HG03558 (cell line): Measurements from ENCODE around the gene LEFTY1.
A peak's percentile ranks its signal among the peaks of the same experiment; 100 is the strongest.
"Not testable (repeated sequence)": the region's sequence is repeated elsewhere in the genome, so short reads cannot be mapped to it uniquely, and the experiment has no call there.

Experiments used
- ATAC-seq: cut with Tn5 transposase; IDR thresholded peaks from one replicate; pipeline ENCODE4 v1.9.1; 2021; ENCODE audit warnings: moderate number of reproducible peaks; ENCODE audit not compliant: unreplicated experiment; ENCODE audit errors: extremely low read depth

LEFTY1 gene

GRCh38 chr1:225890346-225891228 lies 1.6 kb upstream of the LEFTY1 start:
- no peak for ATAC-seq

- ATAC-seq, result no peak
Observed at GRCh38 chr1:225889743-225890142, 797 bp upstream of the LEFTY1 start.

- ATAC-seq, result no peak
Observed at GRCh38 chr1:225888289-225888897, 553 bp downstream of the LEFTY1 start.

DNA sequence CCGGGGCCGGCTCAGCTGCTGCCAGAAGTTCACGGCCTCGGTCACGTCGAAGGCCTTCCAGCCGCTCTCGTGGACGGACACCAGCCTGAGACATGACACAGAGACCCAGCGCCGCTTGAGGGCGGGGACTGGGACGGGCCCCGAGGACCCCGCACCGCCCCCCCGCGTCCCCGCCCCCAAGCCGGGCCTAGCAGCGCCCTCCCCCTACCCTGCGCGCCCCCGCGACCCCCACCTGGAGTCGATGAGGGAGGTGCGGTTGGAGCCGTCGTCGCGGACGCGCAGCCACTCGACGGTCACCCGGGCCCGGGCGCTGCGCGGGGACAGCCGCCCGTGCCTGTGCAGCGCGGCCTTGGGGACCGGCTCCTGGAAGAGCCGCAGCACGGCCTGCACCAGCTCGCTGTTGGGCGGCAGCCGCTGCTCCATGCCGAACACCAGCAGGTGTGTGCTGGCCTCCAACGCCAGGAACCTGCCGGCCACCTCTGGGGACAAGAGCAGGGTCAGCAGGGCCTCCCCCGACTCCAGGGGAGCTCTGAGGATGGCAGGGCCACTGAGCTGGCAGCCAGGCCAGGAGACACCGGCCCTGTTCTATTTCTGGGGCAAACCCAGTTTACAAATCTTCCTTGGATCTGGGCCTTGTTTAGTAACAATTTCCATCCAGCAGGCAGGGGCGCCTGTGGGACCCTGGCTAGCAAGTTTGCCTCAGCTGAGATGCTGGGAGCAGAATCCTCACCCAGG lies 1.2 kb downstream of the LEFTY1 start:
- ATAC-seq, result not testable (repeated sequence)

DNA sequence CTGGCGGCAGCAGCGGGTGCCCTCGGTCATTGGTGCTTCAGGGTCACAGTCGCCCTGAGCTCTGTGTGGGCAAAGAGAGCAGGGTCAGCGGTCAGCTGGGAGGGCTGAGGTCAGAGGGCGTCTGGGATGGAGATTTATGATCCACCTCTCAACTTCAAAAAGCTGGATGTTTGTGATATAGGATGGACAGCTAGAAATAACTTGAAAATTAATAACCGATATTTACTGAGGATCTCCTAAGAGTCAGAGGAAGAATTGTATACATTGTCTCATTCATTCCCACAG lies 2.0 kb downstream of the LEFTY1 start:
- ATAC-seq, result no peak

DNA sequence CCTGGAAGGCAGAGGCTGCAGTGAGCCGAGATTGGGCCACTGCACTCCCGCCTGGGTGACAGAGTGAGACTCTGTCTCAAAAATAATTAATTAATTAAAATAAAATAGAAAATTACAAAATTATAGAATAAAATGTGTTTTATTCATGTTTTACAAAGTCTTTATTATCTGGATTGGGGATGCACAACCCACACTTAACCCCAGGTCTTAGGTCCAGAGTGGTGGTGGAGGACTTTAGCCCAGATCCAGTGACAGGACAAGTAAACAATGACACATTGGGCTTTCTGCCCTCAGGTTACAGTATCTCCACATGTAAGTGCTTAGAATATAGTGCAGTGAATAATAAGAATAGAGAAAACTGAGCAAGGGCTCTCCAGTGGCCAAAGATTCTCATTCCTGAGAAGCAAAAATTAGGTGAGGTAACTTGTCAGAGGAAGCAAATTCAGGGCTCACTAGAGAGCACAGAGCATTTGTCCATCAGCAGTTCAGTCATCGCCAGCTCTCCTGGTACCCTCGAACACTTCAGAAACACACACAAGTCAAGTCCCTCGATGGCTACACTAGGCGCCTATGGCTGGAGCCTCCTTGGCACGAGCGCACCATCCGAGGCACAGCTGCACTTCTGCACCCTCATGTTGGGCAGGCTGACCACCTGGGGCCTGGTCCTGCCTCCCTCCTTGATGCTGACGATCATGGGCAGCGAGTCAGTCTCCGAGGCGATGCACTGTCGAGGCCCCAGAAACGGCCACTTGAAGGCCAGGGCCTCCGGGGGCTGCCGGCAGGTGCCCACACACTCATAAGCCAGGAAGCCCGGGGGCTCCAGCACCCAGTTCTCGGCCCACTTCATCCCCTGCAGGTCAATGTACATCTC lies 2.6 kb downstream of the LEFTY1 start:
- no peak for ATAC-seq

GRCh38 chr1:225885336-225885735 lies 3.6 kb downstream of the LEFTY1 start:
- ATAC-seq, result no peak

DNA sequence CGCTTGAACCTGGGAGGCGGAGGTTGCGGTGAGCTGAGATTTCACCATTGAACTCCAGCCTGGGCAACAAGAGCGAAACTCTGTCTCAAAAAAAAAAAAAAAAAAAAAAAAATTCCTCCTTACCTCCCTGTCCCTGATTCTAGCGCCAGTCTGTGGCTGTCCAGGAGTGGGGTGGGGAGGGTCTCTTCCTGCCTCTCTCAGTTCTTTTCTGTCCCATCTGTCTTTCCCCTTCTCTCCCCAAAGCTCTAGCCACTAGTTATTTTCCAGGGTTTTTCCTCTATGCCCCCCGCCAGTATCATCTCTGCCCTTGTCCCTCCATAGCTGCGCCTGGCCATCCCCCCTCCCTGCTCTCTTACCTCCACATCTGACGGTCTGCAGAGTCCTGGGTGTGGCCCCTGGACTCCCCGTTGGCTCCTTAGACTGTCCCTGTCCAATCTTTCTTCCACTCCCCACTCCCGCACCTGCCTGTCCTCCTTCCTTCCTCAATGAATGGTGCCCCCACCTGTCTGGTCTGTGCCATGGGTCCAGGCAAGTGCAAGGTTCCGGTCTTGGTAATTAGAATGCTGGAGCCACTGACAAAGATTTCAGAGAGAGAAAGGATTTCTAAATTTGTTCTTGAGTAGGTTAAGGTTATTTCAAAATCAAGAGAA lies 5.2 kb downstream of the LEFTY1 start:
- no peak for ATAC-seq

DNA sequence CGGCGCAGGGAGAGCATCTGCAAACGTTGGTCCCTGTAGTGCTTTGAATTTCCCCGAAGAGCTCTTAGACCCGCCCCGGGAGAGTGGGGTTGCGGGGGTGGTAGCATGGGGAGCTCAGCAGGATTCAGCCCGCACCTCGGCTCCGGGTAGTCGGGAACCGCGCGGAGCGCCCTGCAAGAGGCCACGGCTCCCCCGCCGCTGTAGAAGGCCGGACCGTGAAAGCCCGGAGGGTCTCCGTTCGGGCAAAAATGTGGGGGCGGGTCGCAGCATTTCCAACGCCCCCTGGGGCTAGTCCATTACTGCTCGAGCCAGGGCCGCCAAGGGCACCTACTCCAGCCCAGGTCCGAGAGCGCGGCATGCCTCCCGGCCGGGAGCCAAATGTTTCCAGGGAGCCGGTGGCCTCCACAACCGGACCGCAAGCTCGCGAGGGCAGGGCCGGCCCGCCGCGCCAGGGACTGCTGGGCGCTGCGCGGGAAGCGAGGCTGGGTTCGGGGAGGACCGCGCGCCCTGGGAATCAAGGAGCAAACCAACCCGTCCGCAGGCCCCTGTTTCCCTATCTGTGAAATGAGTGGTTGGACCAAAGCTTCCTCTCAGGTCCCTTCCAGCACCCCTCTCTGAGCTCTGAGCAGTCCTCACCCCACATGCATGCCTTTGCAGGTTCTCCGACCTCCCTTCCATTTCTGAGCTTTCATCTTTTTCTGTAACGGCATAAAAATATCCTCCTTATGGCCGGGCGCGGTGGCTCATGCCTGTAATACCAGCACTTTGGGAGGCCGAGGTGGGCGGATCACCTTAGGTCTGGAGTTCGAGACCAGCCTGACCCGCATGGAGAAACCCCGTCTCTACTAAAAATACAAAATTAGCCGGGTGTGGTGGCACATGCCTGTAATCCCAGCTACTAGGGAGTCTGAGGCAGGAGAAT lies 6.0 kb downstream of the LEFTY1 start:
- ATAC-seq, result peak; percentile 3

- peak; percentile 60 for ATAC-seq
Observed at GRCh38 chr1:225881959-225882693, 6.8 kb downstream of the LEFTY1 start, which contains the start of gene TMEM63A. TSS of gene TMEM63A (minus strand) at chr1:225882380. CDS start at chr1:225877580, 4,800 bp downstream.

DNA sequence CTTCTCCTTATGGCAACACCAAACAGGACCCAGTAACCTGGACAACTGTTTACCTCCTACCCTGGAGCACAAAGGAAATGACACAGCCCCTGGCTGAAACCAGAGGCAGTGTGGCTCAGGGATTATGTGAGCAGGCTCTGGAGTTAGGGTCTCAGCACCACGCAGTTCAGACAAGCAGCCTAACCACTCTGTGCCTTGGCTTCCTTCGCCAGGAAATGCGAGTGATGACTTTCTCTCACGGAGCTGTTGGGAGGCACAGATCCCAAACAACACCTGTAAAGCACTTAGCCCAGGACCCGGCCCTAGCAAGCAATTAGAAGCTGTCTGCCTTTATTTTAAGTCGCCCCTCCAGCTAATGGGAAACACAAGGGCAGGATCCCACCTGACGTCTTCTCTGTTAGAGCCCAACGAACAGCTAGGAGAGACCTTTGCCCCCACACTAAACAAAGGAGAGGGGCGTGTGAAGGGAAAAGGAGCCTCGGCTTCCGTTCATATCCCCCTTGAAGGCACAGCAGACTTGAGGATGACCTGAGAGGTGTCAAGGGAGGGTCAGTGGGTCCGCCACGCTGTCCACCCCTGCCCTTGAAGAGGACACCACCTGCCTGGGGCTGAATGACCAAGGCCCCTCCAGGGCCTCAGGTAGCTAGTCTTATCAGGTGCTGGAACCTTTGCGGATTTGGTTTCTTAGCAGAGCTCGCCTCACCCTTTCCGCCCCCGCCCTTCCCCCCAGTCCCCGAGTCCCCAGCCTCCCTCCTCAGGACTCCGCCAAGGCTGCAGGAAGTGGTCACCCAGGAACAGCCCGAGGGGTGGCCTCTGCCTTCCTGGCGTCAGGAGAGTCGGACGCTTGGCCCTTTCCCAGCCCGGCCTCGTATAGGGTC lies 7.6 kb downstream of the LEFTY1 start:
- ATAC-seq, result no peak

DNA sequence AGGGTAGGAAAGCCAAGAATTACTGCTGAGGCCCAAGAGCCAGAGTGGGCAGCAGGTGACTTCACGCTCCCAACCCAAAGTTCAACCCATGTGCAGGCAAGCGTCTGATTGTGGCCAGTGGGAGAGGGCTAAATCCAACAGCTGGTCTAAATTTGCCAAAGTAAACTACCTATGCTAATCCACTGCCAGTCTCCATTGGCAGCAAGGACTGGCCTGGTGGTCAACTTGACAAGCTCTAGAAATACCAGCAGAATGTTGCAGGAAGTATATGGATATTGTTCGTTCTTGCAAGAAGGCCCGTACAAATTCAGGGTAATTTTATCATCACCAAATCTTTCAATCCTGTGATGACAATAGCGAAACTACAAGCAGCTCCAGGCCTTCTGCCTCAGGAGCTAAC lies 8.3 kb downstream of the LEFTY1 start:
- ATAC-seq, result no peak

DNA sequence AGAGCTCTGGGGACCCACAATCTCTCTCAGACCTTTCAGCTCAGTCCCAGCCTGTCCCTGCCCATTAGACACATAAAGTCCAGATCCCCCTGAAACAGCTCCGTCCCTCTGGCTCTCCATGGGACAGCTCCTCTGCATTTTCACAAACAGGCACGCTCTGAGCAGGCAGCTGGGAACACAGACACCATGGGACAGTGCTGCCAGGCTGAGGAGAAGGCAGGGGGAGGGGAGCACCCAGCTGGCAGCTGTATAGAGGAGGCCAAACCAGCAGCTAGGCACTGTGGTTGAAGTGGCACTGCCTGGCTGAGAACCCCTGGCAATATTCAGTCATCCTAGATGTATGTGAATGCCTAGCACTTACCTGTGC lies 8.7 kb downstream of the LEFTY1 start:
- no peak for ATAC-seq

- ATAC-seq, result no peak
Observed at GRCh38 chr1:225879521-225880221, 9.3 kb downstream of the LEFTY1 start.

DNA sequence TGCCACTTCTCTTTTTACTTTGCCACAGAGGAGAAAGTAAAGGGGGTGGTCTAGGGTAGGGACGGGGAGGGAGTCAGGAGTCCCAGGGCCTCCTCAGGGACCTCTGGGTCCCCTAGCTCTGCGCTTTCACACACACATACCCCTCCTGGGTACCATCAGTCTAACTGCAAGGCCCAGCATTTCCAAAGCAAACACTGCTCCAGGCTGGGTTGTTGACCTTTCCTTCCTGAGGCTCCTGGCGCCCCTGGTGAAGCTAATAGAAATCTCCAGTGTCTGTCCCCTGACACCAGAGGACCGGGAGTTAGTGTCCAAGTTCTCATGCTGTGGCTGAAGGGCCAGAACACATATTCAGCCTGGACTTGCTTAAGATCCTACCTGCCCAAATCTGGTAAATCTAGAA lies 10.7 kb downstream of the LEFTY1 start:
- ATAC-seq, result no peak

DNA sequence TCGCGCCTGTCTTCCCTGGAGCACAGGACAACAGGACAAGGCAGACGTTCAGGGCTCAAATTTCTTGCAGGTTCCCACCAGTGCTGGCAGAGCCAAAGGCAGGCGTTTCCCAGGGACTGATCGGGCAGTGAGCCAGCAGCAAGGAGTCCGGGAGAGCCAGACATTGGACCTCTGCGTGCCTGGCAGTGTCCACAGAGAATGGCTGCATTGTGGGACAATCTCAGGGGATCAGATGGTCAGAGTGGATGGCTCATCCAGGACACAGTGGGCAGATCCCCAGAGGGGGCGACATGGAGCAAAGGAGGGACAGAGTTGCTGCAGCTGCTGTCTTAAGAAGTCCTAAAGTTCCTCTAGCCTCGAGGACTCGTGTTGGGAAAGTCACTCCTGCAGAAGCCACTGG lies 11.4 kb downstream of the LEFTY1 start:
- no peak for ATAC-seq
